Stimulated activated CD8-positive, alpha-beta memory T cell treated with anti-CD3 and anti-CD28 coated beads, Interleukin-12 subunit alpha, Interleukin-12 subunit beta, amount 100 ng/mL, for 1 hour (primary cell): ENCODE results near the gene THRB.

Experiments
- DNase-seq: peaks from one replicate; pipeline ENCODE4 v3.0.0-alpha.2; 2020; ENCODE audit warnings: low read depth

Gene THRB

DNA sequence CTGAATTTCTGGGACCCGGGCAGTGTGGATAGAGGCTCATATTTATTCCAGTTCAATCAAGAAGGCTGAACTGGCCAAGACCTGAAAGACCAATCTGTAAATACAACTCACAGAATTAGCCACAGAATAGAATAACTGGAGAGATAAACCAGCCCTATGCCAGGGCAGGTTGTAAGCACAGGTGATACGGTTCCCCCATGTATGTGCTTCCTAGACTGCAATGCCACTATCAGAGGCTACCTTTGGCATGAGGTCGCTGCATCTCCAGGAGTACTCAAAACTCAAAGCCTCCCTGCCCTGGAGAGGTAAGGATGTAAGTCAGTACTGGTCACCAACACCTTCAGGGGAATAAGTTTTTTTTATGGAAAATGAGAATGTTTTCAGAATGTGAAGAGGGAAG is 314.0 kb downstream of the THRB start:
- no peak for DNase-seq

DNA sequence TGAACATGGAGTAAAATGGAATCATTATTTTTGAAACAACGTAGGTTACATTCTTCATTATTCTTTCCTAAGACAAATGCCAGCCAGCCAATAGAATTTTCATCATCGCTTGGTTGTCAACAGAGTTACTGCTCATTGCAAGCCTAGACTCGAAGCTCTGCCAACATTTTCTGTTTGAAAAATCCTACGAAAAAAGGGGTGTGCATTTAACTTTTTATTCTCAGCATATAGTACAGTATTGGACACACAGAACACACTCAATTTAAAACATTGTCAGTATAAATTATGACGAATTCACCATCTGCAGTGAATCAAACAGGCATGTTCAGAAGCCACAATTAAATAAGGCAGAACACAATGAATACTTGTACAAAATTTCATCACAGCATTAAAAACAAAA is 317.4 kb downstream of the THRB start:
- no peak for DNase-seq

GRCh38 chr3:24174614-24175013 is 320.0 kb downstream of the THRB start:
- no peak for DNase-seq

DNA sequence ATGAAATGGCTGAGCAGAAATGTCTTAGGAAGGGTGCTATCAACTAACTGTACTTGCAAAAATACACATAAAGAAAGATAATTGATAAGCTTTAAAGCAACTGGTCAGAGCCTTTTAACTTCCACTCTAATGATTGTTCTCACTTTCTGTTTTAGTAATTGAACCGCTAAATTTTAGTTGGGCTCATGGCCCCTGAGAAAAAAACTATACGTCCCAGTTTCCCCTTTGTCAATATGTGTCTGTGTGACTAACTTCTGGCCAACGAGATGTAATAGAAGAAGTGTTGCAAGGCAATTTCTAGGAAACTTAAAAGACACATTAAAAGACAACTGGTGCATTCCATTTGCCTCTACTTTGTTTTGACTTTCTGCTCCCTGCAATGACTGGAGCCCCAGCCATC is 325.7 kb downstream of the THRB start:
- DNase-seq, result no peak

DNA sequence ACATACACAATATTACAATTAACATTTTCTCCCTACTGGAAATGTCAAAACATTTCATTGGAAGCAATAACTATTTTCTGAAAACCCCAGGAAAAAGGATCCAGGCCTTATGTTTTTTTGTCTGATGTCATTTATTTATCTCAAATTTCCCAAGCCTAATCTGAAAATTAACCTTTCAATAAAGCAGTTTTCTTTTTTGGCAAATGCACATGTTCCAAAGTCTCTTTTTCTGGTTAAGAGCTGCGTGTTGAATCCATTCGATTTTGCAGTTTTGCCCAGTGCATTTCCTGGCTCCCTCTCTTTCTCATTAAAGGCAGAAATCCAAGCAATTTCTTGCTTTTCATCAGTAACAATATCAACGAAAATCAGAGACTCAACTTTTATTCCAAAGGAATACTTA is 327.2 kb downstream of the THRB start:
- no peak for DNase-seq

- DNase-seq, result no peak
Measured at GRCh38 chr3:24166515-24166914, 328.1 kb downstream of the THRB start.

DNA sequence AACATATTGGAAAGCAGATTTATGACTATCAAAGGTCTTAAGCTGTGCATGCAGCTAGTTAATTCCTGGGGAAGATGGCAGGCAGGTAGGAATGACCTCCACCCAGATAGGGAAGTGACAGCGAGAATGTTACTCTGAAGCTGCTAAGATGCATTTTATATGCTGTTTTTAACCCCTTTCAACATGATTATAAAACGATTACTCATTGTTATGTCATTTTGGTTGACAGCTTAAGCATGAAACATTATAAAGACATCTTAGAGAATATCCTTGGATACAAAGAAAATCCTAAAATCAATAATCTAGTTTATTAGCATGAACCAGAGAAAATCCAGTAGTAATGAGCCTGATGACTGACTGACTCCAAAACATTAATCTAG is 329.1 kb downstream of the THRB start:
- no peak for DNase-seq

DNA sequence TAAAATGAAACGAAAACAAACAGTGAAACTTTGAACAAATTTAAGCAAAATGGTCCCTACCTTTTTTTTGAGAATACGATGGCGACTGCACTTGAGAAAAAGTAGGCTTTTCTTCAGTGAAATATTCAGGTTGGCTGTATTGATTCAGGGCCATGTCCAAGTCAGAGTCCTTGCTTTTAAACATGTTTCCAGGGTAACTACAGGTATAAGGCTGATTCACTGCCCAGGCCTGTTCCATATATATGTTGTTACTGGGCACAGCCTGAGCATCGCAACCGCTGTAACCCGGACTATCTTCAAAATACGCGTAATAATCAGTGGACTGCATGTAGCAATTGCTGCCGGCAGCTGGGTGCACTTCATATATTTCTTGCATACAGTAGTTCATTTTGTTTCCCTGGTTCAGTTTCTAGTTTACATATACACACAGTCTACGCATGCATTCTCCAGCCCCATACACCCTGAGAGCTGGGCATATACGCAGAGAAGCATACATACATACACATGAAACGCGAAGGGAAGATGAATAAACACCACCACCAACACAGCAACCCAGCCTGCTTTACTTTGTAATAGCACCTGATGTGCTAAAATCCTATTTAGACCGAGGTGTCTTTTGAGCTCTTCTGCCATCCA is 329.6 kb downstream of the THRB start:
- no peak for DNase-seq

DNA sequence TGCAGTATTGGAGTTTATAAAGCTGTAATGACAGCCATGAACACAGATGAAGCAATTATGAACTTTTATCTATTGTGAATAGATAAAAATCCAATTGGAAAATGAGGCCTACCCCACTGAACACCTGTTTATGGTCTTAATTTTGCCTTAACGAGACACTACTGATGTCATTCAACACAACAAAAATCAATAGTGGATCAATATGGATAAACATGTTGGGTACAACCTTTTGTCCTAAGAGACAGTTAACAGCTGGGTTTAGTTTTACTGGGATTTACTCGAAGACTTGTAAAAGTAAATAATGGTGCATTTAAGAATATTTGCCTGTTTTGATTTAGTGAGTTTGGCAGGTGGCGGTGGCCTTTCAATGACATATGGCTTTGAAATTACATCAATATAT is 331.7 kb downstream of the THRB start:
- no peak for DNase-seq

DNA sequence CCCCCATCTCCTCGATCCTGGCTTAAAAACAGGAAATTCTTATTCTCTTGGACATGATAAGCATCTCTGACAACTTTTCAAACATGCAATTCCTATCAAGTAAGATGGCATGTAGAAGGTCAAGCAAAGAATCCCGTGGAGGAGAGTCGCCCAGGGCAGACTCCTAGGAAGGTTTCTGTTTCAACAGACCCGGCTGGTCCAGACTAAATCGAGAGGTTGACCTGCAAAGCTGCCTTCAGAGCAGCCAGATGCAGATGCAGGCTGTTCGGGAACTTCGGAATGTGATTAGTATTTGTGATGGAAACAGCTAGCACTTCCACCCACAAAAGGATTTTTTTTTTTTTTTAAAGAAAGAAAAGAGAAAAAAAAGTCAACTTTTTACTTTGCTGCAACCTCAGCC is 332.8 kb downstream of the THRB start:
- DNase-seq, result no peak

GRCh38 chr3:24160424-24161095 is 334.1 kb downstream of the THRB start:
- DNase-seq, result no peak

DNA sequence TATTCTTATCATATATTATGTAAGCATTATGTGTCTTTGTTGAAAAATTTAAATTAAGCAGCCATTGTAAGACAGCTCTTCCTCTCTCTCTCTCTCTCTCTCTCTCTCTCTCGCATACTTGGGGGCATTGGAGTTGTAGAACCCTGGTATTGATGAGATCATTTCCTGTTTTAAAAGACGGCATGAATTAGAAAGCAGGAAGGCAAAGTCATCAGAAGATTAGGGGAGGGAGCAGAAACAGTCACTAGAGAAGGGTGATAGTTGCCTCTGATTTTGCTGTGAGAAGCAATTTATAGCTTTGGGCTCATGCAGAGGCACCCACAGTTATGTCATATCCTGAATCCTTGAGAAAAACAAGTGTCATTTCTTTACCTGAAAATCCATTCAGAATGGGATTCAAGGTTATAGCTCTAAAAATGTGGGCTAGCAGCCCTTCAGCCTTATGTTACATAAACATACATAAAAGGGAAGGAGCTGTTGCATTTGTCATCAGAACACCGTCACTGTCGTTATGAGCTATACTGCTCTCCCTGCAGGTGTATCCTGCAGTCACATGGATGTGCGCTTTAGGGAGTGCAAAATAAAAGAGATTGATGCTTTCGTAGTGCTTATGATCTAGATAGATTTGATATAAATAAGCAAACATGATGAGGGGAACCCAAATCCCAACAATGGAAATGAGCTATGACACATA is 335.7 kb downstream of the THRB start:
- DNase-seq, result no peak

DNA sequence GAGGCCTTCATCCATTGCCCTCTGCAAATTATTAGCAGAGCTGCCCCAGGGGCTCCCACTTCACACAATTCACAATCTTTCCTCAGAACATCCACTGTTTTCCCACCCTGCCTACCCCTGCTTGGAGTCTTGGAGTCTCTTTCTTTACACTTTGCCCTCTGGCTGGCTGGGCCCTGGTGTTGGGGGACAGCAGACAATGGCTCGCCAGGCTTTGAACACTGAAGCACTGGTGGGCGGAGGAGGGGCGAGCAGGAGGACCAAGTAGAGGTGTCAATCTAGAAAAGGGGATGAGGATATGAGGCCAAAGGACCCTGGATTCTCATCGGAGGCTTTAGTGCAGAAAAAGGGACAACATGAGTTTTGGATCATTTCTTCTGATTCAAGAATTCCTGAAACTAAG is 337.5 kb downstream of the THRB start:
- no peak for DNase-seq

- DNase-seq, result no peak
Measured at GRCh38 chr3:24156466-24156865, 338.2 kb downstream of the THRB start.

GRCh38 chr3:24155276-24155675 is 339.4 kb downstream of the THRB start:
- no peak for DNase-seq

DNA sequence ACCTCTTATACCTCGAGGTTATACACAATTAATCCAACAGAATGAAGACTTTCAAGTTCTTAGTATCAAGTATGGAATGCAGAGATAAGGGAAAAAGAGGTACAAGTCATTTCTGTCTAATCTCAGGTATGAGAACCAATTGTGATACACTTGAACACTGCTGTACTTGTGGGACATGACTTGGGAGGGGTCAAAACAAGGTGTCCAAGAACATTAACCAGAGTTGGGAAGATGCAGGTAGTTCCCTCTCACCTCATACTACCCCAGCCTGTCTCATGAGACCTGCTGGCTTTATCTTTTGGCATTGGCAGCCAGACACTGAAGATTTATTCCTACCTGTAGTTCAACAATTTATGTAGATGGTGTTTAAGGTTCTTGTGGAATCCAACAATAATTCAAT is 339.9 kb downstream of the THRB start:
- DNase-seq, result no peak

- no peak for DNase-seq
Measured at GRCh38 chr3:24154013-24154695, 340.5 kb downstream of the THRB start.

- no peak for DNase-seq
Measured at GRCh38 chr3:24151594-24151993, 343.1 kb downstream of the THRB start.

- DNase-seq, result no peak
Measured at GRCh38 chr3:24149032-24149431, 345.6 kb downstream of the THRB start.

DNA sequence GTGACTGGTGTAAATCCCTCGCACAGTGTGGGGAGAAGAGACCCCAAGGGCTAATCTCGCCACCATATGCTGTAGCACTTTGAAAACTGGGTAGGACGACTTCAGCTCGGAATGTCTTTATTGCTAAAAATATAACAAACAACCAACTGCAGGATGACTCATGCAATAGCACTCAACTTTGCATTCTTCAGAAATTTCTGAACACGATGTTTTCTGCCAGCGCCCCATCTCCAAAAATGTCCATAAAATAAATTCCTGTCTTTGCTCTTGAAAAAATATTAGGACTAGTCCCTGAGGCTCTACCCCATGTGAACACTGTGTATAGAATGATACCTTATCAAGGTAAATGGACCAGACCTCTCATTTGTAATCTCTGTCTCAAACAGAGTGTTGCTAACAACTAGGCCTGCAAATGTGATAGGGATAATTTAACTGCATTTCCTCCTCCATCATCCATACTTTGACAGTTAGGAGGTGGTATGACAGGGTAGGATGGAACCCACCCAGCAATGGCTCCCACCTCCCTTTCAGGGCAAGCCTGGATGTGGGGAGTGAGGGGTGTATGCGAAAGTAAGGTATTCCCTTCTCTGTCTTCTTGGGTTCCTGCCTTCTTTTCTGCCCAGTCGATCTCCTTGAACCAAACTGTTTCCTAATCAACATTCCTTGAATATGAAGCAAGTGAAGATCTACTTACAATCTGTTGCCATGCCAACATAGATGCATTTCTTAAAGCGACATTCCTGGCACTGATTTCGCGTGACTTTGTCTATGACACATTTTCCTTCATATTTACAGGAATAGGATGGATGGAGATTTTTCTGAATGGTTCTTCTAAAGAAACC is 348.4 kb downstream of the THRB start:
- no peak for DNase-seq

DNA sequence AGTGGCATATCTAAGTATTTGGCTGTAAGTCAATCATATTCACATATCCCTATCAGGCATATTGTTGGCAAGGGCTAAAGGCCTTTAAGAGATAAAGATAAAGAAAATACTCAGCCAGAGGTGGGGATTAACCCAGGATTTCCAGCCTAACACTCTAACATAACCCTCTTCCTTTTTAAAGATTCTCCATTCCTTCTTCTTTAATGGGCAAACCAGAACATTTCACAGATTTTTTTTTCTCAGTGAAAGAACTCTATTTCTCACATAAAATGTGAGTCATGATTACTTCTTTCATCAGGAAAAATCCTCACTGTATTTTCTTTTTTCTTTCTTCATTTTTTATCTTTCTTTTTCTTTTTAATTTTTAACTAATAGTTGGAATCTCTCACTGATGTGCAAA is 349.2 kb downstream of the THRB start:
- no peak for DNase-seq

DNA sequence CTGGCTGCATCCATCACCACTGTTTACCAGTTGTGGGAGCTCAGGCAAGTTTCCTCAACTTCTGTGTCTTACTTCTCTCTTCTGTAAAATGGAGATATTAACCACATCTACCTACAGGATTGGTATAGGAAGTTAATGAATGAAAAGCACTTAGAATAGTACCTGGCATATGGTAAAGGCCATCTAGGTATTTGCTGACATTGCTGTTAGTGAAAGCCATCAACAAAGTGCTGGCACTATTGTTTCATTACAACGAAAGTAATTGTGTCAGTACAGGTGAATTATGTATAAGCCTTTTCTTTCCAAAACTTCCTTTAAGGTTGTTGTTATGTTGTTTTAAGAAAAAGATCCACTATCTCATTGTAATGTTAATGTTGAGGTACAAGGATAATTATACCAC is 352.5 kb downstream of the THRB start:
- no peak for DNase-seq
